Measurements from ENCODE around the gene PLEKHB1. TPM values are rescaled to one million over a fixed set of nuclear protein-coding genes. Genes with fewer than 3 reads are reported as not detected.
"Not testable (repeated sequence)": the region's sequence is repeated elsewhere in the genome, so short reads cannot be mapped to it uniquely, and the experiment has no call there.

The PLEKHB1 gene
- total RNA-seq, 1 donor from 2014 or later: 4.2 TPM

DNA sequence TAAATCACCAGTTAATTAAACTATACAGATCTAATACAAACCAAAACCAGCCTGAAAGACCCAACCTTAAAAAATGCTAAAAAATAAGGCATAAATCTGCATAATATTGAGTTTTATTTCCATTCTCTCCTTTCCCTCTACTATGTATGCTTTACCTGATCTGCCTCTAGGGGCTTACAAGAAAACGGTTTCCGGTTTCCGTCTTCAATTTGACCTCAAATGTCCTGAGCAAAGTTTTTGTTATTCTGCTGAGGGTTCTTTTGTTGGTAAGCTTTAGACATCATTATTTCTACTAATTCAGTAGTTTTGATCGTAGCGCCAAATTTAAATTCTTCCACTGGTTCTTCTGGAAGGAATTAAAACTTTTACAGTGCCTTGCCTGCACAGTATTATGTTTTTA, 30.2 kb downstream of the PLEKHB1 start:
- DNase-seq (ENCODE audit: low read depth): not testable (repeated sequence)

GRCh38 chr11:73680687-73681086, 34.3 kb downstream of the PLEKHB1 start:
- DNase-seq (ENCODE audit: low read depth): no peak

DNA sequence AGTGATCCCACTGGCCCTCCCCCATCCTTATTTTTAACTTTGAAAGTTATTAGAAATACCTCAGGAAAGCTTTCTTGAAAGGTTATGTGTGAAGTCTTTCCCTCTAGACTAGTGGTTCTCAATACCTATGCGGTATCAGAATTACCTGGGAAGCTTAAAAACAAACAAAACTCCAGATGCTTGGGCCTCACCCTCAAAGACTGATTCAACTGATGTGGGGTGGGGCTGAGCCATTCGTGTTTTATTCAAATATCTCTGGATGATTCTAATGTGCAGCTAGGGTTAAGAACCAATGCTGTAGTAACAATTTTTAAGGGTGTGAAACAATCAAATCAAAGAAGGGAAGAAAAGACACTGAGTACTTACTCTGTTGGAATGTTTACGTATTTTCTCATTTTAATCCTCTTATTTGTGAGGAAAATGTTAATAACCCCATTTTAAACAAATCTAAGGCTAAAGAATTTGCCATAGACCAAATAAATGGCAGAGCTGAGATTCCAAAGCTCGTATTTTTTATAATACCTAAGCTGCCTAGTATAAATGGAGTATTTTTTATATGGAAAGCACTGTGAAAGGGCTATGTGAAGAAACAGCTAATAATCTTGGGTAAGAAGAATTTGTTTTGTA, 47.6 kb downstream of the PLEKHB1 start:
- no peak for DNase-seq (ENCODE audit: low read depth)

DNA sequence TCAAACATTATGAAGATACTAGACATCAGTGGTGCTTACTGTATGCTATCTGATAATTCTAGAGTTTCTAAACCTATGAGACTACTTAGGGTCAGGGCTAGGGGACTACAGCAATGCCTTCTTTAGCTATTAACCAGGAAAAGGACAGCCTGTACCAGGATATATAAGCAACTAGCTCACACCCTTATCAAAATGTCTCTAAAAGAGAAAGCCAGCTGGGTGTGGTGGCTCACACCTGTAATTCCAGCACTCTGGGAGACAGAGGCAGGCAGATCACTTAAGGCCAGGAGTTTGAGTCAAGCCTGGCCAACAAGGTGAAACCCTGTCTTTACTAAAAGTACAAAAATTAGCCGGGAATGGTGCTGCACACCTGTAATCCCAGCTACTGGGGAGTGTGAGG, 58.7 kb downstream of the PLEKHB1 start:
- no peak for DNase-seq (ENCODE audit: low read depth)

DNA sequence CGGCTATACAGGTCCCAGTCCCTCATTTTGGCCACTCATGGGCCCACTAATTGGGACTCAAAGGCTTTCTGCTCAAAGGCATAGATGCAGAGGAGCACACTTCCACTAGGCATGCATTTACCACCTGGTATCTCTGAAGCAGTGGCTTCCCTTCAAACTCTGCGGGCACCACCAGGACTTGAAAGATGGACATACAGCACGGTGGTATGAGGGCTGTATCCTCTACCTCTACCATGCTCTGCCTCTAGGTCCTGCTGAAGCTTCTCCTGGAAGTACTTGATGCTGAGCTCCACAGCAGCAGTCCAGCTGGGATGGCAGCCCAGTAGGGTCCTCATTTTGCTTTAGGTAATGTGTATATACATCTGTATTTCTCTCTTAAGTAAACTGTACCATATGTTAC, 64.6 kb downstream of the PLEKHB1 start:
- DNase-seq (ENCODE audit: low read depth): no peak

Other genes starting within 250 kb of the PLEKHB1 start
- 7.3 and 32.8 TPM in 2 replicates for gene FAM168A, start 48.5 kb upstream of the PLEKHB1 start, total RNA-seq
- 212 and 254 TPM in 2 replicates for gene RAB6A, start 114.5 kb downstream of the PLEKHB1 start, total RNA-seq
- 17.7 and 22.1 TPM in 2 replicates for gene MRPL48, start 141.3 kb downstream of the PLEKHB1 start, total RNA-seq
- gene COA4, start 230.3 kb downstream of the PLEKHB1 start, total RNA-seq: 60.8 and 64.0 TPM in 2 replicates
- 13.9 and 22.0 TPM in 2 replicates for gene PAAF1, start 230.4 kb downstream of the PLEKHB1 start, total RNA-seq

Measured in renal cortical epithelial cell (primary cell).